Upper lobe of left lung (tissue), 6 donors: ENCODE results near the gene NME3. TPM values are rescaled to one million over a fixed set of nuclear protein-coding genes. Genes with fewer than 3 reads are reported as not detected.
"Not testable (repeated sequence)": the region's sequence is repeated elsewhere in the genome, so short reads cannot be mapped to it uniquely, and the experiment has no call there.

Experiments used
- ATAC-seq, 2 donors: fragments of 200-7000 bp; cut with Tn5 transposase; one replicate each; pipeline ENCODE4 v1.9.1; 2022; ENCODE audit warnings: mild to moderate bottlenecking in 2 of 2, moderate library complexity in 2 of 2; ENCODE audit not compliant: low FRiP score in 2 of 2
- DNase-seq, 2 donors: peaks; one replicate each; pipeline ENCODE4 v3.0.0-alpha.2; 2019 to 2020
- H3K27ac ChIP-seq, 4 donors: fragments of 200-600 bp; sonication (generic); one replicate each; pipeline ENCODE4 v1.5.1; 2016 to 2019
- H3K27me3 ChIP-seq, 4 donors: fragments of 200-600 bp; sonication (generic); one replicate each; pipeline ENCODE4 v1.5.1; 2017 to 2019
- H3K36me3 ChIP-seq, 4 donors: fragments of 200-600 bp; sonication (generic); one replicate each; pipeline ENCODE4 v1.5.1; 2016 to 2019
- H3K4me1 ChIP-seq, 4 donors: fragments of 200-600 bp; sonication (generic); one replicate each; pipeline ENCODE4 v1.5.1; 2018 to 2019
- H3K4me3 ChIP-seq, 4 donors: fragments of 200-600 bp; sonication (generic); one replicate each; pipeline ENCODE4 v1.5.1; 2017 to 2019; ENCODE audit warnings: mild to moderate bottlenecking in 2 of 4, moderate library complexity in 1 of 4
- H3K9me3 ChIP-seq, 4 donors: fragments of 200-600 bp; sonication (generic); one replicate each; pipeline ENCODE4 v1.5.1; 2018 to 2019
- EP300 ChIP-seq, 4 donors: sonication (generic); formaldehyde crosslinking; IDR thresholded peaks; one replicate each; pipeline ENCODE4 v1.5.1; 2017; ENCODE audit warnings: antibody characterized with exemption in 4 of 4, control low read depth in 2 of 4
- POLR2A ChIP-seq, 4 donors: fragments of 450-650 bp; IDR thresholded peaks; one replicate each; pipeline ENCODE4 v1.5.1; 2016 to 2017; ENCODE audit warnings: antibody characterized with exemption in 4 of 4, mild to moderate bottlenecking in 2 of 4
- POLR2AphosphoS5 ChIP-seq, 2 donors: sonication (generic); formaldehyde crosslinking; IDR thresholded peaks; one replicate each; pipeline ENCODE4 v1.5.1; 2017; ENCODE audit warnings: antibody characterized with exemption in 2 of 2
- WGBS, 2 donors: methylation state at CpG; one replicate each; pipeline ENCODE4 v1.1.5; 2017 to 2018; 5-methylcytosine and 5-hydroxymethylcytosine counted together
- total RNA-seq, 6 donors: library from RNA; depleted of rRNA in 4 of 6; stranded (reverse); fragments of >200 nt in 4 of 6; gene quantifications; one replicate each; pipeline versions ENCODE4 v1.1.0 to v1.2.1, GENCODE V29; 2016 to 2021
- TF ChIP-seq, protein P1 (sequence below), 6 experiments: fragments of 450-650 bp in 4 of 6; fragments of 200-600 bp in 2 of 6; sonication (generic) in 2 of 6; IDR thresholded peaks; one replicate each; pipeline ENCODE4 v1.5.1; 2016 to 2019; ENCODE audit warnings: antibody characterized with exemption in 6 of 6
- donor health status: DM: no; HTN: no; CAD: no; lungs with moderate emphysema.
- donor health status: DM: no; HTN: yes; CAD: no; lungs with severe emphysema.

The NME3 gene
- total RNA-seq, 6 donors from 2014 or later, result 57.8 to 155 (median 78.9) TPM

GRCh38 chr16:1740781-1741490 is 30.4 kb downstream of the NME3 start:
- peak in 1 of 2 donors; percentile 64 for DNase-seq
- H3K36me3 ChIP-seq, result peaks cover 0 to 50% (median 42%) of the 10 kb centered on the region in 4 donors
- 94% methylated on average over 16 to 30 of the region's 30 CpGs for WGBS, 2 donors
- ATAC-seq, result peak in 1 of 2 donors; percentile 42
- no peaks in the 10 kb centered on the region for H3K4me1 ChIP-seq
- H3K27ac ChIP-seq, result no peak overlapping the region
- no peak for TF ChIP-seq POLR2A (IDR thresholded peaks at IDR 0.05)
- TF ChIP-seq, protein P1, sequence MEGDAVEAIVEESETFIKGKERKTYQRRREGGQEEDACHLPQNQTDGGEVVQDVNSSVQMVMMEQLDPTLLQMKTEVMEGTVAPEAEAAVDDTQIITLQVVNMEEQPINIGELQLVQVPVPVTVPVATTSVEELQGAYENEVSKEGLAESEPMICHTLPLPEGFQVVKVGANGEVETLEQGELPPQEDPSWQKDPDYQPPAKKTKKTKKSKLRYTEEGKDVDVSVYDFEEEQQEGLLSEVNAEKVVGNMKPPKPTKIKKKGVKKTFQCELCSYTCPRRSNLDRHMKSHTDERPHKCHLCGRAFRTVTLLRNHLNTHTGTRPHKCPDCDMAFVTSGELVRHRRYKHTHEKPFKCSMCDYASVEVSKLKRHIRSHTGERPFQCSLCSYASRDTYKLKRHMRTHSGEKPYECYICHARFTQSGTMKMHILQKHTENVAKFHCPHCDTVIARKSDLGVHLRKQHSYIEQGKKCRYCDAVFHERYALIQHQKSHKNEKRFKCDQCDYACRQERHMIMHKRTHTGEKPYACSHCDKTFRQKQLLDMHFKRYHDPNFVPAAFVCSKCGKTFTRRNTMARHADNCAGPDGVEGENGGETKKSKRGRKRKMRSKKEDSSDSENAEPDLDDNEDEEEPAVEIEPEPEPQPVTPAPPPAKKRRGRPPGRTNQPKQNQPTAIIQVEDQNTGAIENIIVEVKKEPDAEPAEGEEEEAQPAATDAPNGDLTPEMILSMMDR (IDR thresholded peaks at IDR 0.05), result no peak
- no peak for TF ChIP-seq POLR2AphosphoS5 (IDR thresholded peaks at IDR 0.05)
- TF ChIP-seq EP300 (IDR thresholded peaks at IDR 0.05), result no peak
- no peaks in the 10 kb centered on the region for H3K27me3 ChIP-seq
- H3K4me3 ChIP-seq, result no peak overlapping the region
- H3K9me3 ChIP-seq, result no peaks in the 10 kb centered on the region

DNA sequence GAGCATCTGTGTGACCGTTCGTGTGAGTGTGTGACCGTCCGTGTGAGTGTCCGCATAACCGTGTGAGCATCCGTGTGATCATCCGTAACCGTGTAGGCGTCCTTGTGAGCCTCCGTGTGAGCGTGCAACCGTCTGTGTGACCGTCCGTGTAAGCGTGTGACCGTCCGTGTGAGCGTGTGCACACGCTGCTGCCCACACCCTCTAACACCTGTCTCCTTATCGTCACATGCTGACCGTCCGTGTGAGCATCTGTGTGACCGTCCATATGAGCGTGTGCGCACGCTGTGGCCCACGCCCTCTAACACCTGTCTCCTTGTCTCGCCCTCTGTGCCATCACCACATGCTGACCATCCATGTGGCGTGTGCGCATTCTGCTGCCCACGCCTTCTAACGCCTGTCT is 31.1 kb downstream of the NME3 start:
- TF ChIP-seq EP300 (IDR thresholded peaks at IDR 0.05) (no peak), POLR2A (IDR thresholded peaks at IDR 0.05) (no peak), POLR2AphosphoS5 (IDR thresholded peaks at IDR 0.05) (no peak)
- TF ChIP-seq, protein P1 (IDR thresholded peaks at IDR 0.05), result no peak
- Histone ChIP-seq H3K4me3 (no peak overlapping the region), H3K36me3 (peaks cover 0 to 43% (median 36%) of the 10 kb centered on the region in 4 donors), H3K9me3 (no peaks in the 10 kb centered on the region), H3K27me3 (no peaks in the 10 kb centered on the region), H3K27ac (no peak overlapping the region), H3K4me1 (no peaks in the 10 kb centered on the region)
- ATAC-seq, result no peak
- 96 to 97% methylated on average over 33 of the region's 33 CpGs for WGBS, 2 donors
- DNase-seq, result peak in 1 of 2 donors; percentile 35

DNA sequence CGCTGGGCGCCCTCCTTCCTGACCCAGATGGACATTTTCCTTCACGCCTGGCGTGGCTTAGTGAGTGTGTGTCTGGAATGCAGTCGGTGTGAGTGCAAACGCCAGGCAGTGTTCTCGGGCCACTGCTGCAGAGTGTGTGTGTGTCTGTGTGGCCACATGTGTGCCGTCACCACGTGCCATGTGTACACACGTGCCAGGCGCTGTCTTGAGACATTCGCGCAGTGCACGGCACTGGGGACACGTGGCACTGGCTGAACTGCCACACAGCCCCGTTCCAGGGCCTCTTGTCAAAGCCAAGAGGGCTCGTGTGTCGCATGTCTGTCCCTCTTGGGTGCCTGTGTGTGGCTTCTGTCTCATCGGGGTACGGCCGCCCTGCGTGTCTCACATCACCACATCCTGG is 36.5 kb downstream of the NME3 start:
- peaks cover 6 to 46% (median 34%) of the 10 kb centered on the region in 4 donors for H3K36me3 ChIP-seq
- no peaks in the 10 kb centered on the region for H3K27me3 ChIP-seq
- ATAC-seq, result no peak
- peak in 1 of 2 donors; percentile 55 for DNase-seq
- no peak overlapping the region for H3K4me3 ChIP-seq
- no peak overlapping the region for H3K27ac ChIP-seq
- H3K4me1 ChIP-seq, result no peaks in the 10 kb centered on the region
- H3K9me3 ChIP-seq, result no peaks in the 10 kb centered on the region
- WGBS, 2 donors, result 97 to 98% methylated on average over 20 to 22 of the region's 22 CpGs
- TF ChIP-seq EP300 (IDR thresholded peaks at IDR 0.05), result no peak
- no peak for TF ChIP-seq POLR2A (IDR thresholded peaks at IDR 0.05)
- TF ChIP-seq, protein P1 (IDR thresholded peaks at IDR 0.05), result no peak
- no peak for TF ChIP-seq POLR2AphosphoS5 (IDR thresholded peaks at IDR 0.05)

DNA sequence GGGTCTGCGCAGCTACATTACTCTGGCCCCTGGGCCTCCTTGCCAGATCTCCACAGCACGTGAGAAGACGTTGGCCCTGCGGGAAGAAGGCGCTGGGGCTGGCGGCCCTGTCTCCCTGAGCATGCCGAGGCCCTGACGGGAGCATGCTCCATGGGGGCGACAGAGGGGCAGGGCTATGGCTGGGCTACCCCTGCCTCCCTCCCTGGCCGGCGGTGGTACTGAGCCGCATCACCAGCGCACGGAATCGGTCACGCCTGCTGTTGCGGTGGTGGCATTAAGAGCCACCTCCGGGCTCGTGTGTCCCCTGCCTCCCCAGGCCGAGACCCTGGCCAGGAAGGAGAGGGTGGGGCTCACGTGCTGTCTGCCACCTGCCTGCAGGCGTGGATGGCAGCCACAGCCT is 37.2 kb downstream of the NME3 start:
- 95 to 96% methylated on average over 9 to 15 of the region's 22 CpGs for WGBS, 2 donors
- Histone ChIP-seq H3K4me3 (no peak overlapping the region), H3K9me3 (no peaks in the 10 kb centered on the region), H3K27ac (no peak overlapping the region), H3K4me1 (no peaks in the 10 kb centered on the region), H3K27me3 (no peaks in the 10 kb centered on the region), H3K36me3 (peaks cover 12 to 53% (median 40%) of the 10 kb centered on the region in 4 donors)
- TF ChIP-seq EP300 (IDR thresholded peaks at IDR 0.05) (no peak), POLR2AphosphoS5 (IDR thresholded peaks at IDR 0.05) (no peak), POLR2A (IDR thresholded peaks at IDR 0.05) (no peak)
- TF ChIP-seq, protein P1 (IDR thresholded peaks at IDR 0.05), result no peak
- DNase-seq, result peak in 1 of 2 donors; percentile 75
- peak; percentile 16 to 54 for ATAC-seq

DNA sequence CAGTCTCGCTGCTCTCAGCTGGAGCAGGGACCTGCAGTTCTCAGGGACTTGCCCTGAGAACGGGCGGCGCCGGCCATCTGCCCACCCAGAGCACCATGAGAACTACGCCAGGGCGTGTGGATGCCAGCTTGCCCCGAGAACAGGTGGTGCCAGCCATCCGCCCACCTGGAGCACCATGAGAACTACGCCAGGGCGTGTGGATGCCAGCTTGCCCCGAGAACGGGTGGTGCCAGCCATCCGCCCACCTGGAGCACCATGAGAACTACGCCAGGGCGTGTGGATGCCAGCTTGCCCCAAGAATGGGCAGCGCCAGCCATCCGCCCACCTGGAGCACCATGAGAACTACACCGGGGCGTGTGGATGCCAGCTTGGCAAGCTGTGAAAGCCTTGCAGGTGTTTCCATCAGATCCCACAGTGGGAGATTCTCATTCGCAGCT is 38.8 kb downstream of the NME3 start:
- H3K27ac ChIP-seq, H3K4me3 ChIP-seq, H3K27me3 ChIP-seq, H3K9me3 ChIP-seq, ATAC-seq, H3K4me1 ChIP-seq: not testable (repeated sequence)
- peaks cover 15 to 68% (median 52%) of the 10 kb centered on the region in 4 donors for H3K36me3 ChIP-seq
- WGBS, 2 donors, result 87 to 98% methylated on average over 10 to 21 of the region's 21 CpGs
- DNase-seq, result peak in 1 of 2 donors; percentile 75
